Myocyte (in vitro differentiated cells): ENCODE measurements around the gene URI1. TPM values are rescaled to one million over a fixed set of nuclear protein-coding genes. Genes with fewer than 3 reads are reported as not detected.
A peak's percentile ranks its signal among the peaks of the same experiment; 100 is the strongest.
"Not testable (repeated sequence)": the region's sequence is repeated elsewhere in the genome, so short reads cannot be mapped to it uniquely, and the experiment has no call there.

Experiments used
- DNase-seq: peaks from one replicate; pipeline ENCODE4 v3.0.0-alpha.2; 2012; ENCODE audit warnings: low read depth
- polyA plus RNA-seq: library from polyadenylated mRNA; unstranded; fragments of >200 nt; gene quantifications from one replicate; pipeline ENCODE4 v1.2.1, GENCODE V29; 2012; ENCODE audit warnings: missing spikeins
- total RNA-seq: library from RNA; depleted of rRNA; stranded (reverse); fragments of >200 nt; gene quantifications from 2 replicates; pipeline ENCODE4 v1.2.3, GENCODE V29; 2014

The URI1 gene
- total RNA-seq = 67.7 and 69.2 TPM in 2 replicates
- 43.1 TPM for polyA plus RNA-seq

- DNase-seq = peak; percentile 89
Measured at GRCh38 chr19:29941828-29942403, at the start of gene URI1. TSS of gene URI1 (plus strand) at chr19:29942239. CDS start at chr19:29942548, 309 bp downstream.

GRCh38 chr19:29893606-29894284 is 48.3 kb upstream of the URI1 start:
- DNase-seq = no peak

GRCh38 chr19:29896802-29897201 is 45.2 kb upstream of the URI1 start:
- DNase-seq = no peak

GRCh38 chr19:29897466-29897865 is 44.6 kb upstream of the URI1 start:
- DNase-seq = no peak

- no peak for DNase-seq
Measured at GRCh38 chr19:29904017-29904416, 38.0 kb upstream of the URI1 start.

GRCh38 chr19:29908963-29909944 is 32.8 kb upstream of the URI1 start:
- no peak for DNase-seq

- DNase-seq = no peak
Measured at GRCh38 chr19:29914933-29915332, 27.1 kb upstream of the URI1 start.

GRCh38 chr19:29915832-29916231 is 26.2 kb upstream of the URI1 start:
- DNase-seq = not testable (repeated sequence)

GRCh38 chr19:29917911-29918310 is 24.1 kb upstream of the URI1 start:
- no peak for DNase-seq

GRCh38 chr19:29918891-29919290 is 23.1 kb upstream of the URI1 start:
- DNase-seq = no peak

- DNase-seq = no peak
Measured at GRCh38 chr19:29922972-29923371, 19.1 kb upstream of the URI1 start.

- DNase-seq = no peak
Measured at GRCh38 chr19:29923653-29924052, 18.4 kb upstream of the URI1 start.

GRCh38 chr19:29926031-29926430 is 16.0 kb upstream of the URI1 start:
- no peak for DNase-seq

GRCh38 chr19:29926801-29927200 is 15.2 kb upstream of the URI1 start:
- DNase-seq = no peak

- DNase-seq = no peak
Measured at GRCh38 chr19:29927944-29928625, 14.0 kb upstream of the URI1 start.

- DNase-seq = no peak
Measured at GRCh38 chr19:29928831-29929230, 13.2 kb upstream of the URI1 start.

GRCh38 chr19:29934257-29934656 is 7.8 kb upstream of the URI1 start:
- DNase-seq = no peak

- no peak for DNase-seq
Measured at GRCh38 chr19:29934781-29935180, 7.3 kb upstream of the URI1 start.

GRCh38 chr19:29936409-29936808 is 5.6 kb upstream of the URI1 start:
- DNase-seq = no peak

- no peak for DNase-seq
Measured at GRCh38 chr19:29939628-29940027, 2.4 kb upstream of the URI1 start.

- DNase-seq = no peak
Measured at GRCh38 chr19:29940971-29941585, 961 bp upstream of the URI1 start.
